ENCODE results near the gene TUBA4A.
"Not testable (repeated sequence)": the region's sequence is repeated elsewhere in the genome, so short reads cannot be mapped to it uniquely, and the experiment has no call there.

TUBA4A gene

DNA sequence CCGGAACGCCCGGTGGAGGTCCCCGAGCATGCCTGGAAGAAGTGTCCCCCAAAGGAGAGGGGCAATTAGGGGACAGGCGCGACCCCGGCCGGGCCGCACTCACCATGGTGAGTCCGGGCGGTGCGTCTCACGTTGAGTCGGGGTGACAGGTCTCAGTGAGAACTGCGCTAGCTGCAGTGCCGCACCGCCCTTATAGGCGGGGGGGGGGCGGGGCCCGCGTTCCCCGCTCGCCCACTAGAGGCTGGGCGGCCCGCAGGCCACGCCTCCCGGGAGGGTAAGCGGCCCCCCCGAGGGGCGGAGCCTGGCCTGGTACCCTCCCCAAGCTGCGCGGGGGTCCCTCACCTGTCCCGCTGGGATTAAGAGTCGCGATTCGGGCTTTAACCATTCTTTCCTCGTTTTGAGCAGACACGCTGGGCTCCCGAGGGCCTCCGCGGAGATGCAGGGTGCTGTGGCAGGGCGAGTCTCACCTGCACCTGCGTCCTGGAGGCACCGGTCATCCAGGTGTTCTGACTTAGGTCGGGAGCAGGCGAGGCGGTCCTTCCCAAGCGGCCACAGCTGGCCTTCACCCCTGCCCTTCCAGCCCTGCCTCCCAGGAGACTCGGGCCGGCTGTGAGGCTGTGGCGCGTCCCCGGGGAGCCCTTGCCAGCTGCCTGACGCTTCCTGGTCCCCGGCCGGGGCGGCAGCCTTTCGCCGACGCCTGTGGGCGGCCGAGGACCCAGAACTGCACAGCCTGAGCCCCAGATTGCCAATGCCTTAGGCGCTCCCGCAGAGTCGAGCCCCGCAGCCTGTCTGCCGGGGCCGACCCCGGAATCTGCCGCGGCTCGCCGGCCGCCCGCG, at the start of gene TUBA4A:
TSS of gene TUBA4A (minus strand) at position 166 of the 837 bp plus-strand sequence. CDS start at position 106, 60 bp downstream.
- DNase-seq (ENCODE audit: low read depth) = peak; percentile 85

DNA sequence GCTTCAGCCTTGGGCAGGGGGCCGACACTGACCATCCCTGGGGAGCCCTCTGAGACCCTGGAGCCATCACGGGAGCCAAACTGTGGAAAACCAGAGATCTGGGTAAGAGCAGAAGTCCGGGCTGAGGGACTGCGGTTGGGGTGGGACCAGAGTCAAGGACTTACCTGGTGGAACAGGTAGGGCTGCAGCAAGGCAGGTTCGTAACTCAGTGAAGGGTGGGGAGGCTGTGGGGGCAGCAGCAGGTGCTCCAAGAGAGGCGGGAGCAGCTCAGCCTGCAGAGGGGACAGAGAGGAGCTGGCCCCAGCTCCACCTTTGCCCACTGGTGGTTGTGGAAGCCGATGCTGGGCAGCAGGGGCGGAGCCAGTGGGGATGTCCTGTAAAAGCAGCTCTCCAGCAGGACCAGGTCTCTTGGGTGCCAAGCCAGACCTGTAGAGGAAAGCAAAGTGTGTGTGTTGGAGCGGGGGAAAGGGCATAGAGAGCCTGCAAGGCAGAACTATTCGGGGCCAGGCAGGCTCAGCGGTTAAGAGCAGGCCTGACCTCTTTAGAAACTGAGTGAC, 48.8 kb upstream of the TUBA4A start:
- no peak for DNase-seq (ENCODE audit: low read depth)

GRCh38 chr2:219300022-219300421, 46.3 kb upstream of the TUBA4A start:
- DNase-seq (ENCODE audit: low read depth) = no peak

DNA sequence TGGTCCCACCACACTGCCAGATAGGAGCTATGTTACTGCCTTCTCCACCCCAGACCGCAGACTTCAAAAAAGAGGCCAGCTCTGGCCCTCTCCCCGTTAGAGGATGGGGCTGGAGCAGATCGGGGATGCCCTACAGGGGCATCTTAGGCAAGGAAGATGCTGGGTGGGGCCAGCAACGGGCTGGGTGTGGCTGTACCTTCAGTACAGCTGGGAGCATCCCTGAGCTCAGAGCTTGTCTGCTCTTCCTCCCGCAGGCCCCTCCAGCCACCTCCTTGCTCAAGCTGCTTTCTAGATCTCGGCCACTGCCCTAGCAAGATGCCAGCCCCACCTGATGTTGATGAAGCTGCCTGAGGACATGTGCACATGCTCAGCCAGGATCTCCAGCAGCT, 45.6 kb upstream of the TUBA4A start:
- no peak for DNase-seq (ENCODE audit: low read depth)

- DNase-seq (ENCODE audit: low read depth) = peak; percentile 73
Measured at GRCh38 chr2:219298759-219299371, 45.1 kb upstream of the TUBA4A start.

DNA sequence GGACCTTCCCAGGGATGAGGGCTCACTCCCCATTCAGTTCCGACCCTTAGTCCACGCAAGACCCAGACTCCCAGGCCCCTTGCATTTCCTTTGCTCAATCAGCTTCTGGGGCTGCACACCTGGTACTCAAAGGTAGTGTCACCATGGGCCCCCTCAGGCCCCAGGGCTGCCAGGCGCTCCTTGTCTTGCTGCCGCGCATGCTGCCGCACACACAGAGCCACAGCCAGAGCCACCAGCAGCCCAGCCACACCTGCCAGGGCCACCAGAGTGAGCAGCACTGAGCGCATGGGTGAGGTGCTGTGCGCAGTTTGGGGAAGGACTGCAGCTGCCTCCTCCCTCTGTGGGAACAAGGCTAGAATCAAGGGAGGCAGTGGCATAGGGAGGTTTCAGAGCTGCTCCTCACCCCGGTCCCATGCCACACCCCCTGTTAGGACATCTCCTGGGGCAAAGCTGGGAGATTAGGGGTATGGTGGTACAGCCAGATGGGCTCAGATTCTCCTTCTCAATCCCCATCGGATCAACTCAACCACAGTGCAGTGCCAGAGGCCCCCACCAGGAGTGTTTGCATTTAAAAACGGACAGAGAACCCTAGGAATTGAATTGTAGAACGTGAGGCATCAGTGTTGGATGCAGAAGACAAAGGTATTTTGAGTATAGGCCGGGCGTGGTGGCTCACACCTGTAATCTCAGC, 44.2 kb upstream of the TUBA4A start:
- DNase-seq (ENCODE audit: low read depth) = no peak

GRCh38 chr2:219296631-219297391, 43.1 kb upstream of the TUBA4A start:
- DNase-seq (ENCODE audit: low read depth) = no peak

DNA sequence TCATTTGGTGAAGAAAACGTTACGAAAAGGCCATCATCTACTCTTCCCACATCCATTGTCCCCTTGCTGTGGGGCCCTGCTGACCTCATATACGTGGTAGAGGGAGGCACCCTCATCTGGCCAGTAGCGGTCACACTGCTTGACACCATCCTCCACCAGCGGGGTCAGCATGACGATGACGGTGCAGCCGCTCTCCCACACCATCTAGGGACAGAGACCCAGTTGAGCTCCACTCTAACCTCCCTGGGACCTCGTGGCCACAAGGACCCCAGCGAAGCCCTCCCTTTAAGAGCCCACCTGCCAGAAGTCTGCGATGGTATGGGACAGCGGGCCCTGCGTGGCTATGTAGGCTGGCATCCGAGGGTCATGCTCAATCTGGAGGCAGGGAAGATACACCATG, 42.4 kb upstream of the TUBA4A start:
- DNase-seq (ENCODE audit: low read depth) = no peak

DNA sequence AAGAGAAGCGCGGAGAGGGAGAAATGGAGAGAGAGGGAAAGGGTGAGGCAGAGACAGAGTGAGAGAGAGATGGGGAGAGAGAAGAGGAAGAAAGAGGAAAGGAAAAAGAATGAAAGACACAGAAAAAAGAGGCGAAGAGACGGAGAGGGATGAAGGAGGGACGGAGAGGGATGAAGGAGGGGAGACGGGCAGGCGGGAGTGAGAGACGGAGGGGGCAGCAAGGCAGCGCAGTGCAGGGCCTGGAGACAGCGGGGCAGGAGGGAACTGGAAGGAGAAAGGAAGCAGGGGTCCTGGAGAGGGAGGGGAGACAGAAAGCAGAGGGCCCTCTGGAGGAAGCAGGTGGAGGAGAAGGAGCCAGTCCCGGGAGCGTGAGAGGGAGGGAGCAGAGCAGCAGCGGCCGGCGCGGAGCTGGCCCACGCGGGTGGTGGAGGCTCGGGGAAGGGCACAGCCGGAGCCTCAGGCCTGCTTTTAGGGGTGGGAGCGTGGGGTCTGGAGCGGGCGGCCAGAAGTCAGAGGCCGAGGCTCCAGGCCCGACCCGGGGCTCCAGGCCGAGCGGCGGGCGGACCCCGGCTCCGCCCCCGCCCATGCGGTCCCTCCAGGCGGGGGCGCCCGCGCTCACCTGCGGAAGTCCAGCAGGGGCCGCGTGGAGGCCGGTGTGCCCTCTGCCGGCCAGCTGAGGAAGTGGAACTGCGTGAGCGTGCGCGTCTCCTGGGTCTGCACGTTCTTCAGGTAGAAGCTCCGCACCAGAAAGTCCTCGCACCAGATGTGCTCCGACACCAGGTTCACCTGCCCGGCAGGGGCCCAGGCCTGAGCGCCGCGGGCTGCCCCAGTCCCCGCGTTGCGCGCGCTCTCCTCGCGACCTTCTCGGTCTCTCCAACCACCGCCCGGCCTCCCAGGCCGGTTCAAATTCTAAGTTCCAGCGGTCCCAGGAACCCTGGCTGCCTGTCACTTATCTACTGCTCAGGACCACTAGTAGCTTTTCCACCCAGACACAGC, 40.9 kb upstream of the TUBA4A start:
- DNase-seq (ENCODE audit: low read depth) = peak; percentile 78

GRCh38 chr2:219293736-219294231, 40.1 kb upstream of the TUBA4A start:
- no peak for DNase-seq (ENCODE audit: low read depth)

GRCh38 chr2:219292616-219293015, 38.9 kb upstream of the TUBA4A start:
- DNase-seq (ENCODE audit: low read depth) = no peak

DNA sequence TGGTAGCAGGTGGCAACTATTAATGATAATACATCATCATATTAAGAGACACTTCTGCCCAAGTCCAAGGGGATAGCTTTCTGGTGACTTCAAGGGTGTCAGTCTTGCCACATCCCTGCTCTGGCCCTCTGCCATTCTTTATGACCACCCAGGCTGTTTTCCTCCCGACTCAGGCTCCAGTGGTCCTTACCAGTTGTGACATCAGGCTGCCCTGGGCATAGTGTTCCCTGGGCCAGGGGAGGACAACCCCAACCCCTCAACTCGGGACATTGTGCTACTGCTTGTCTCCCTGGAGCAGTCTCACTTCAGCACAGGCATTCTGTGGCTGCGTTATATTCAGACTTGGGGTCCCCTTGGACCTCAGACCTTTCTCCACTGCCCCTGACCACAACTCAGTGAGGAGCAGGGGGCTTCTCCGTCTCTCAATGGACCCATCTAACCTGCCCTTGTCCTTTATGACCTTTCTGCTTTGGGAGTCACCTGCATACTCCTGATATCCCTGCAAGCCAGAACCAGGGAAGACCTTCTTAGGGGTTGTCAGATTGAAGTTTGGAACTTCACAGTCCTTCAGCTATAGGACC, 38.3 kb upstream of the TUBA4A start:
- DNase-seq (ENCODE audit: low read depth) = no peak

DNA sequence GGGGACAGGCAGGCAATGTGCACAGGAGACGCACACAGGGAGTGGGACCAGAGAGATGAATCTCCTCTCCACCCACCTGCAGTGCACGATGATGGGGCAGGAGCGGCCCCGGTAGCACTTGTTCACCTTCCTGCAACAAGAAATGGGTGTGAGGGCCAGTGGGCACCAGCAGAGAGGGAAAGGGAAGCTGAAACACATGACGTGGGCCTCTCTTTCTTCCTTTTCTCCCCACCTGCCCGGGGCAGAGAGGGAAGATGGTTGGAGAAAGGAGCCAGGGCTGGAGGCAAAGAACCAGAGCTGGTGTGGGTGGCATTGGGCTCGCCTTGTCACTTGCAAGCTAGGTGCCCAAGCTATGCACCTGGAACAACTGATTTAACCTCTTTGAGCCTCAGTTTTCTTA, 37.7 kb upstream of the TUBA4A start:
- no peak for DNase-seq (ENCODE audit: low read depth)

GRCh38 chr2:219290381-219291171, 36.9 kb upstream of the TUBA4A start:
- no peak for DNase-seq (ENCODE audit: low read depth)

DNA sequence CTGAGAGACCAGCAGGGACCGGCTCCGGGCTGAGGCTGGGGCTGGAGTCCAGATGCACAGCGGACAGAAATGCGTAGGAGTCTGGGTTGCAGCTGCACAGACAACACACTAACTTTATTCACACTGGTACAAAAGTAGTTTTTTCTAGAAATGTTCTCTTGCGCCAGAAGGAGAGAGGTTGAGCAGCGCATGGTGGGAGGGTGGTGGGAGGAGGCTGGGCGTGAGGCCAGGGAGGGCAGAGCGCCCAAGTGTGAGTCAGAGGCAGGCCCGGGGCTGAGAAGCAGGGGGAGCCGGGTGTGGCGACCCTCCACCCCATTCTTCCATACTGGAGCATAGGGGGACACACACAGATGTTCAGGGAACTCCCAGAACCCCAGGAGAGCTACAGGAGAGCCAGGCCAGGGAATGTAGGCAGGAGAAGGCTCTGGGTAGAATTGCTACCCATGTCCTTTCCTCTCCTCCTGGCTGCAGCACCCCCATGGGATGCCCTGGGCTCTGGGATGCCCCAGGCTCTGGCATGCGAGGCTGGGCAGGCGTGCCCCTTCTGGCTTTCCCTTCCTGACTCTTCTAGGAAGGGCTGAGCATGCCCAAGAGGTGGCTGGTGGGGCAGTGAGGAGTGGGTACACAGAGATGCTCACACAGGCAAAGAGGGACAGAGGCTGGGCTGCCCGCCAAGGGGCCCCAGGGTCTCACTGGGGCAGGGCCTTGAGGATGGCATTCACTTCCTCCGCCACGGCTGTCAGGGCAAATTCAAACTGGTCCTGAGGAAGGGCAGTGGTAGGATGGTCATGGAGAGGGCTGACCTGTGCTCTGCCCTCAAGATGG, 36.0 kb upstream of the TUBA4A start:
- no peak for DNase-seq (ENCODE audit: low read depth)

DNA sequence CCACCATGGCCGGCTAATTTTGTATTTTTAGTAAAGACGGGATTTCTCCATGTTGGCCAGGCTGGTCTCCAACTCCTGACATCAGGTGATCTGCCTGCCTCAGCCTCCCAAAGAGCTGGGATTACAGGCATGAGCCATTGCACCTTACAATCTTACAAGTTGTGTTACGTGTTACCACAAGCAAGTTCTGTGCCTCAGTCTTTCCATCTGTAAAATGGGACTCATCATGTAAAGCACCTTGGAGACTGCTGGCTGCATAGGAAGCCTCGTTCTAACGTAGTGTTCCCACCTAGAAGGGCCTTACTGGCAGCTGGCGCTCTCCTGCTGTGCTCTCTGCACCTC, 35.4 kb upstream of the TUBA4A start:
- DNase-seq (ENCODE audit: low read depth) = no peak

DNA sequence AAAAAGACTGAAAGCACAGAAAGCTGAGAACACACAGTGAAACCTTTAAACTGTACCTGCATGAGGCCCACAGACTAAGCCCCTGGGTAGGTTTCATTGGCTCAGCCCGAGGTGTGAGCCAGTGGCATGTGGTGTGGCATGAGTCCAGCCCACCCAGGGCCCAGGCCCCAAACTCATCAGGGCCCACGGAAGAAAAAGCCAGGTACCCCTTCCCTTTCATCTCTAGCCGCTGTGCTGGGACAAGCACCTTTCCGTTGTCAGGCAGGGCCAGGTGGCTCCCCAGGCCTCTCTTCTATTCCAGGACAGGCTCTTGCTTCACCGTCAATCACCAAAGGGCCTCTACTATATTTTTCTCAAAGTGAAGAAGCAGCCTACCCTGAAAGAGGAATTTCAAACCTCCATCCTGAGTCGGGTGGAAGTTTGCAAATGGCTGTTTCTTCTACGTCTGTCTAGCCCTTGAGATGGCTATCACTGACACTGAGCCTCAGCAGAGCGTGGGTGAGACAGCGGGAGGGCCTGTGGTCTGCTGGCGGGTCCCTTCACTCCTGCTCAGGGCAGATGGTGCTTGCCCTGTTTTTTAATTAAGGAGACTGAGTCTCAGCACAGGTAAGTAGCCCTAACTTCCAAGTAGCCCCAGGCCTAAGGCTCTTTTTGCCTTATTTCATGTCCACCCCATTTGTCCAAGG, 34.0 kb upstream of the TUBA4A start:
- no peak for DNase-seq (ENCODE audit: low read depth)

- not testable (repeated sequence) for DNase-seq (ENCODE audit: low read depth)
Measured at GRCh38 chr2:219287116-219287440, 33.4 kb upstream of the TUBA4A start.

All from stimulated activated CD8-positive, alpha-beta memory T cell treated with anti-CD3 and anti-CD28 coated beads, Interleukin-12 subunit alpha, Interleukin-12 subunit beta, amount 100 ng/mL, for 1 hour (primary cell).